OCI-LY1 (cell line): ENCODE results near the gene QRFPR.

Experiments
- H2AFZ ChIP-seq: fragments of 200-600 bp; sonication (generic), shearing (Covaris generic); 2 replicates; pipeline ENCODE4 v1.6.0; 2014; ENCODE audit warnings: antibody characterized with exemption, mild to moderate bottlenecking, low read length
- H3F3A ChIP-seq: fragments of 200-600 bp; sonication (generic), shearing (Covaris generic); 2 replicates; pipeline ENCODE4 v1.6.0; 2014; ENCODE audit warnings: mild to moderate bottlenecking, antibody characterized with exemption, low read length, moderate library complexity; ENCODE audit not compliant: insufficient read depth
- H3K27ac ChIP-seq: fragments of 200-600 bp; sonication (generic); 2 replicates; pipeline ENCODE4 v1.5.1; 2014; ENCODE audit warnings: low read length, mixed run types, mild to moderate bottlenecking, low read depth; ENCODE audit not compliant: poor library complexity, severe bottlenecking
- H3K27me3 ChIP-seq: fragments of 200-600 bp; sonication (generic); 2 replicates; pipeline ENCODE4 v1.6.0; 2014; ENCODE audit warnings: antibody characterized with exemption, mild to moderate bottlenecking, low read length, moderate library complexity; ENCODE audit not compliant: insufficient read depth
- H3K36me3 ChIP-seq: fragments of 200-600 bp; sonication (generic); 2 replicates; pipeline ENCODE4 v1.6.1; 2014; ENCODE audit warnings: mild to moderate bottlenecking, antibody characterized with exemption, low read length, moderate library complexity, mixed read lengths; ENCODE audit not compliant: insufficient read depth
- H3K4me1 ChIP-seq: fragments of 200-600 bp; sonication (generic); 2 replicates; pipeline ENCODE4 v1.5.1; 2014; ENCODE audit warnings: mild to moderate bottlenecking, low read length, moderate library complexity; ENCODE audit not compliant: insufficient read depth, severe bottlenecking
- H3K4me2 ChIP-seq: fragments of 200-600 bp; sonication (generic), shearing (Covaris generic); 2 replicates; pipeline ENCODE4 v1.6.1; 2014; ENCODE audit warnings: low read length
- H3K4me3 ChIP-seq: fragments of 200-600 bp; sonication (generic); 2 replicates; pipeline ENCODE4 v1.5.1; 2014; ENCODE audit warnings: low read length, low read depth, mild to moderate bottlenecking, mixed read lengths; ENCODE audit not compliant: poor library complexity, severe bottlenecking
- H3K79me2 ChIP-seq: fragments of 200-600 bp; shearing (Covaris generic); 2 replicates; pipeline ENCODE4 v1.6.1; 2016; ENCODE audit warnings: mixed run types, low read length, mixed read lengths; ENCODE audit not compliant: insufficient read depth
- H3K9ac ChIP-seq: fragments of 200-600 bp; sonication (generic), shearing (Covaris generic); 2 replicates; pipeline ENCODE4 v1.6.1; 2014; ENCODE audit warnings: mild to moderate bottlenecking, low read length, mixed read lengths
- H3K9me2 ChIP-seq: fragments of 200-600 bp; sonication (generic), shearing (Covaris generic); 2 replicates; pipeline ENCODE4 v1.6.1; 2014; ENCODE audit warnings: low read depth, mild to moderate bottlenecking, low read length, mixed read lengths
- H3K9me3 ChIP-seq: fragments of 200-600 bp; shearing (Covaris generic); 2 replicates; pipeline ENCODE4 v1.6.1; 2014; ENCODE audit warnings: low read length, mixed read lengths
- H4K20me1 ChIP-seq: fragments of 200-600 bp; sonication (generic), shearing (Covaris generic); 2 replicates; pipeline ENCODE4 v1.6.0; 2016; ENCODE audit warnings: mild to moderate bottlenecking, low read length; ENCODE audit not compliant: insufficient read depth
- EZH2 ChIP-seq: fragments of 200-600 bp; sonication (generic), shearing (Covaris generic); IDR thresholded peaks from 2 replicates; pipeline ENCODE4 v1.8.0; 2017; ENCODE audit warnings: borderline replicate concordance, mixed run types, mild to moderate bottlenecking, antibody characterized with exemption, low read length, moderate library complexity, mixed read lengths
- TF ChIP-seq, protein P1 (sequence below): fragments of 200-600 bp; sonication (generic), shearing (Covaris generic); IDR thresholded peaks from 2 replicates; pipeline ENCODE4 v1.5.1; 2017; ENCODE audit warnings: mild to moderate bottlenecking, antibody characterized with exemption, low read length, moderate library complexity, mixed read lengths

The QRFPR gene

DNA sequence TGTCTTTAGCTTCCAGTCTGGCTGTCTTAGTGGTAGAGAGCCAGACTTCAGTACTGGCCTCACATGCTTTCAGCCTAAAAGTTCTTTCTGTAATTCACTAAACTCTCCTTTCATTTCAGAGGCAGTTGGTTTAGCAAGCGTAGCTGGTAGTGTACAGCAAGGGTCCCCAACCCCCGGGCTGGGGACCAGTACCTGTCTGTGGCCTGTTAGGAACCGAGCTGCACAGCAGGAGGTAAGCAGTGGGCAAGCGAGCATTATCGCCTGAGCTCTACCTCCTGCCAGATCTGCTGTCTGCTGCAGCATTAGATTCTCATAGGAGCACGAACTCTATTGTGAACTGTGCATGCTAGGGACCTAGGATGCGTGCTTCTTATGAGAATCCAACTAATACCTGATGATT, 72.0 kb downstream of the QRFPR start:
- no peaks in the 10 kb centered on the region for H3F3A ChIP-seq
- no peak overlapping the region for H2AFZ ChIP-seq
- H3K9ac ChIP-seq, result no peak overlapping the region
- H4K20me1 ChIP-seq, result no peaks in the 10 kb centered on the region
- H3K27me3 ChIP-seq, result no peaks in the 10 kb centered on the region
- no peaks in the 10 kb centered on the region for H3K9me3 ChIP-seq
- H3K4me3 ChIP-seq, result no peak overlapping the region
- no peaks in the 10 kb centered on the region for H3K79me2 ChIP-seq
- H3K27ac ChIP-seq, result no peak overlapping the region
- no peaks in the 10 kb centered on the region for H3K9me2 ChIP-seq
- no peak for TF ChIP-seq EZH2
- TF ChIP-seq, protein P1, sequence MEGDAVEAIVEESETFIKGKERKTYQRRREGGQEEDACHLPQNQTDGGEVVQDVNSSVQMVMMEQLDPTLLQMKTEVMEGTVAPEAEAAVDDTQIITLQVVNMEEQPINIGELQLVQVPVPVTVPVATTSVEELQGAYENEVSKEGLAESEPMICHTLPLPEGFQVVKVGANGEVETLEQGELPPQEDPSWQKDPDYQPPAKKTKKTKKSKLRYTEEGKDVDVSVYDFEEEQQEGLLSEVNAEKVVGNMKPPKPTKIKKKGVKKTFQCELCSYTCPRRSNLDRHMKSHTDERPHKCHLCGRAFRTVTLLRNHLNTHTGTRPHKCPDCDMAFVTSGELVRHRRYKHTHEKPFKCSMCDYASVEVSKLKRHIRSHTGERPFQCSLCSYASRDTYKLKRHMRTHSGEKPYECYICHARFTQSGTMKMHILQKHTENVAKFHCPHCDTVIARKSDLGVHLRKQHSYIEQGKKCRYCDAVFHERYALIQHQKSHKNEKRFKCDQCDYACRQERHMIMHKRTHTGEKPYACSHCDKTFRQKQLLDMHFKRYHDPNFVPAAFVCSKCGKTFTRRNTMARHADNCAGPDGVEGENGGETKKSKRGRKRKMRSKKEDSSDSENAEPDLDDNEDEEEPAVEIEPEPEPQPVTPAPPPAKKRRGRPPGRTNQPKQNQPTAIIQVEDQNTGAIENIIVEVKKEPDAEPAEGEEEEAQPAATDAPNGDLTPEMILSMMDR, result no peak
- H3K36me3 ChIP-seq, result no peaks in the 10 kb centered on the region
- no peaks in the 10 kb centered on the region for H3K4me1 ChIP-seq
- H3K4me2 ChIP-seq, result no peak overlapping the region

DNA sequence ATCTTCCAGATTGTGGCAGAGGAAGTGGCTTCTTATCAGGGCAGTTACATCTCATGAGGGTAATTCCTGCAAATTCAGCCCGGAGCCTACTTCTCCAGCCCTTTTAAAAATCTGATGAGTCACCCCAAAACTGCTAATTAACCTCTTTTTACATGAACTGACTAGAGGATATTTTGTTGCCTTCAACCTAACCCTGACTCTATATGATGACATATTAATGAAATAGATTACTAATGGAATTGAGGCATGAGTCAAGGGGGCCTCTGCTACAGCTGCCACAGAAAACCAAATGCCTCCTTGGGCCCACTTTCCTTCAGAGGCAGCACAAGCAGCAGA, 72.5 kb downstream of the QRFPR start:
- H3K27ac ChIP-seq, result no peak overlapping the region
- H3K27me3 ChIP-seq, result no peaks in the 10 kb centered on the region
- H3K4me2 ChIP-seq, result no peak overlapping the region
- no peaks in the 10 kb centered on the region for H3K9me3 ChIP-seq
- no peak overlapping the region for H3K4me3 ChIP-seq
- H3K9me2 ChIP-seq, result no peaks in the 10 kb centered on the region
- no peaks in the 10 kb centered on the region for H4K20me1 ChIP-seq
- no peaks in the 10 kb centered on the region for H3F3A ChIP-seq
- H2AFZ ChIP-seq, result no peak overlapping the region
- H3K9ac ChIP-seq, result no peak overlapping the region
- no peak for TF ChIP-seq EZH2
- TF ChIP-seq, protein P1, result no peak
- H3K79me2 ChIP-seq, result no peaks in the 10 kb centered on the region
- H3K4me1 ChIP-seq, result no peaks in the 10 kb centered on the region
- H3K36me3 ChIP-seq, result no peaks in the 10 kb centered on the region

DNA sequence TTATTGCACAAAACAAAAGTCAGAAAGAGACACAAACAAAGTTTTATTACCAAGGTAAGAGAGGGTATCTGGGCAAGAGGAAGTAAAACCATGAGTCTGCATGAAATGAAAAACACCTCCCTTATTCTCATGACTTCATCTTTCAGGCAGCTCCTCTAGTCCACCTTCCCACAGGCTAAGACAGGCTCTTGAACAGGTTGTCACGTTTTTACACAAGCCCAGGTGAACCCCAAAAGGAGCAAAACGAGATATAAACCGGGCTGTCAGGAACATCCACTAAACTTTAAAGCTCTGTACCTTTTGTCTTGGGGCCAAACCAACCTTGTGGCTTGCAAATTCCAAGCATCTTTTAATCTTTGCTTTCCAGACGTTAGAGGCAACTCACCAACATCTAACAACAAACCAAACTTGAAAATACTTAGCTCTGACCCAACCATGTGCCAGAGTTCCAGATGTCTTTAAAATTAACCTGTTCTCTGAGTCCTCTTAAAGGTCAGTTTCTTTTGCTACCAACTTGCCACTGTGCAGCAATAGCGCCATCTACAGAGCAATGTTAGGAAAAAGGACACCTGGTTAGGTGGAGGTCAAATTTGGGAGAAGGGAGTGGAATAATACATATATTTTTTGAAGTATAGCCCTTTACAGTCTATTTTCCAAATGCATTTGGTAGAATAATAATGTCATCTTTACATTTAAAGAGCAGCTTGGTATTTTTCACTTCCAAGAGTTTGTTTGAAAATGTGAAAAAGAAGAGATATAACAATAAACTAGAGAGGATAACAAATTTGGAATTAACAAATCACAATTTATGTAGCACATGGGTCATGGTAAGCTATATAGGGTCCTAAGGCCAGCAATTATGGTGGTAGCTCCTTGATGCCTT, 73.1 kb downstream of the QRFPR start:
- no peak for TF ChIP-seq EZH2
- TF ChIP-seq, protein P1, result peak; percentile 77
- no peak overlapping the region for H3K27ac ChIP-seq
- no peaks in the 10 kb centered on the region for H3K9me2 ChIP-seq
- H3K4me1 ChIP-seq, result no peaks in the 10 kb centered on the region
- no peaks in the 10 kb centered on the region for H4K20me1 ChIP-seq
- H3F3A ChIP-seq, result no peaks in the 10 kb centered on the region
- no peaks in the 10 kb centered on the region for H3K27me3 ChIP-seq
- H2AFZ ChIP-seq, result no peak overlapping the region
- no peak overlapping the region for H3K9ac ChIP-seq
- H3K4me3 ChIP-seq, result no peak overlapping the region
- no peak overlapping the region for H3K4me2 ChIP-seq
- no peaks in the 10 kb centered on the region for H3K36me3 ChIP-seq
- no peaks in the 10 kb centered on the region for H3K79me2 ChIP-seq
- no peaks in the 10 kb centered on the region for H3K9me3 ChIP-seq
